Endothelial cell of umbilical vein (primary cell): ENCODE results near the gene EXOSC5. TPM values are rescaled to one million over a fixed set of nuclear protein-coding genes. Genes with fewer than 3 reads are reported as not detected.

ENCODE experiments used
- BruUV-seq: library from RNA; stranded (reverse); fragments of 400-500 nt; replicated peaks from 2 replicates; lab custom pipeline; 2021; lab: Mats Ljungman, UMichigan
- CTCF ChIA-PET: fragments of 300-600, 350-600 bp; sonication (Branson Sonifier 250); formaldehyde crosslinking; loops from one replicate; lab custom pipeline; 2021; ENCODE audit warnings: antibody characterized with exemption, inconsistent platforms; lab: Charles Lee
- POLR2A ChIA-PET: fragments of 300-600, 350-600 bp; sonication (Branson Sonifier 250); formaldehyde crosslinking; loops from one replicate; lab custom pipeline; 2021; ENCODE audit warnings: antibody characterized with exemption, inconsistent platforms; lab: Charles Lee
- DNase-seq: peaks from one replicate; pipeline ENCODE4 v3.0.0-alpha.2; 2011; ENCODE audit warnings: low read depth, low spot score
- FAIRE-seq: peaks from 2 replicates; lab custom pipeline; 2011; peaks lifted over from hg19 to GRCh38; lab: Jason Lieb, UNC
- H2AFZ ChIP-seq: 2 replicates; pipeline ENCODE4 v1.6.0; 2012; ENCODE audit warnings: low read depth, low read length, control low read depth, inconsistent platforms
- H3K27ac ChIP-seq: 2 replicates; pipeline ENCODE4 v1.5.1; 2011; ENCODE audit warnings: low read depth, mild to moderate bottlenecking, control low read depth, low read length, moderate library complexity; ENCODE audit not compliant: insufficient read depth
- H3K27me3 ChIP-seq, 2 experiments: 2 replicates each; pipeline versions ENCODE4 v1.6.0 to v1.6.1; 2011; ENCODE audit warnings: low read length in 2 of 2, mixed read lengths in 1 of 2; ENCODE audit not compliant: control insufficient read depth in 2 of 2, insufficient read depth in 2 of 2
- H3K36me3 ChIP-seq, 2 experiments: 2 replicates in 1 of 2; 3 replicates in 1 of 2; pipeline ENCODE4 v1.5.1; 2011; ENCODE audit warnings: low read length in 2 of 2, mild to moderate bottlenecking in 1 of 2, moderate library complexity in 1 of 2; ENCODE audit not compliant: control insufficient read depth in 2 of 2, insufficient read depth in 2 of 2; ENCODE audit errors: extremely low read depth in 1 of 2
- H3K4me1 ChIP-seq: 3 replicates; pipeline ENCODE4 v1.5.1; 2011; ENCODE audit warnings: mild to moderate bottlenecking, low read length; ENCODE audit not compliant: control insufficient read depth, insufficient read depth; ENCODE audit errors: extremely low read depth
- H3K4me2 ChIP-seq: 2 replicates; pipeline ENCODE4 v1.6.1; 2011; ENCODE audit warnings: low read length, control low read depth, mixed read lengths; ENCODE audit not compliant: insufficient read depth
- H3K4me3 ChIP-seq, 3 experiments: fragments of 200-600 bp in 1 of 3; sonication (generic), shearing (Covaris generic) in 1 of 3; replicated peaks in 1 of 3; 2 replicates each; pipeline ENCODE4 v1.5.1; 2011 to 2016; ENCODE audit warnings: control low read depth in 3 of 3, low read length in 3 of 3, mild to moderate bottlenecking in 2 of 3, inconsistent platforms in 1 of 3, low read depth in 1 of 3, moderate library complexity in 1 of 3; ENCODE audit not compliant: insufficient read depth in 1 of 3
- H3K79me2 ChIP-seq: 2 replicates; pipeline ENCODE4 v1.6.0; 2012; ENCODE audit warnings: low read length, inconsistent platforms; ENCODE audit not compliant: control insufficient read depth, insufficient read depth
- H3K9ac ChIP-seq: replicated peaks from 2 replicates; pipeline ENCODE3; 2011; ENCODE audit warnings: low read length, control low read depth; ENCODE audit not compliant: insufficient read depth; ENCODE audit errors: extremely low read depth
- H3K9me1 ChIP-seq: replicated peaks from 3 replicates; pipeline ENCODE4 v1.6.0; 2011; ENCODE audit warnings: mild to moderate bottlenecking, low read length; ENCODE audit not compliant: control insufficient read depth, insufficient read depth; ENCODE audit errors: extremely low read depth
- H3K9me3 ChIP-seq: replicated peaks from 2 replicates; pipeline ENCODE4 v1.5.1; 2012; ENCODE audit warnings: low read length, inconsistent platforms; ENCODE audit not compliant: control insufficient read depth, insufficient read depth
- H4K20me1 ChIP-seq: replicated peaks from 2 replicates; pipeline ENCODE3; 2011; ENCODE audit warnings: mild to moderate bottlenecking, low read length; ENCODE audit not compliant: control insufficient read depth, insufficient read depth; ENCODE audit errors: extremely low read depth
- FOS ChIP-seq: IDR thresholded peaks from 2 replicates; pipeline ENCODE4 v1.6.1; 2011; ENCODE audit warnings: mild to moderate bottlenecking, low read length, moderate library complexity, borderline replicate concordance; ENCODE audit not compliant: insufficient read depth
- MAX ChIP-seq: IDR thresholded peaks from 2 replicates; pipeline ENCODE4 v1.6.1; 2011; ENCODE audit not compliant: insufficient read depth, insufficient read length
- POLR2A ChIP-seq: IDR thresholded peaks from 2 replicates; pipeline ENCODE4 v1.6.1; 2012; ENCODE audit warnings: low read depth, mild to moderate bottlenecking, control low read depth, low read length
- POLR2AphosphoS5 ChIP-seq: IDR thresholded peaks from 2 replicates; pipeline ENCODE4 v1.6.1; 2012; ENCODE audit warnings: low read depth, mild to moderate bottlenecking, control low read depth, low read length, moderate library complexity; ENCODE audit not compliant: insufficient read depth
- dilution Hi-C: fragments of 300-500 bp; cut with MboI; formaldehyde crosslinking; loops from one replicate; pipeline ENCODE4 v1.15.0; 2019; ENCODE audit warnings: low sequenced_read_pairs; ENCODE audit not compliant: extremely low pct_ligation_motif_present
- intact Hi-C: fragments of 100-400 bp; cut with micrococcal nuclease; formaldehyde crosslinking; loops from one replicate; pipeline ENCODE4 v1.10.0; 2022
- polyA plus RNA-seq, 4 experiments: library from polyadenylated mRNA; depleted of rRNA in 3 of 4; stranded (reverse) in 3 of 4; unstranded in 1 of 4; fragments of >200 nt; gene quantifications; 2 replicates each; pipeline versions ENCODE4 v1.2.1 to v1.2.3, GENCODE V29; 2011 to 2012; ENCODE audit warnings: missing spikeins in 1 of 4
- total RNA-seq: library from RNA; stranded (reverse); gene quantifications from 2 replicates; pipeline ENCODE4 v1.2.3, GENCODE V29; 2021

Gene EXOSC5
- total and polyA plus RNA-seq, 2 donors (not counting 3 experiments of a cell fraction or from before 2014, with no cell fraction given) = 14.0 to 20.9 TPM

- Histone ChIP-seq H3K9me3 (no peaks in the 10 kb centered on the region), H3K4me1 (peaks cover 12% of the 10 kb centered on the region), H3K4me3 (peak overlapping the region; percentile 75 to 99 (median 90)), H2AFZ (no peak overlapping the region), H4K20me1 (no peaks in the 10 kb centered on the region), H3K27ac (peak overlapping the region; percentile 70), H3K4me2 (peak overlapping the region; percentile 73), H3K36me3 (peaks cover 2 to 8% of the 10 kb centered on the region in 2 experiments), H3K27me3 (no peaks in the 10 kb centered on the region), H3K79me2 (peaks cover 61% of the 10 kb centered on the region), H3K9ac (peak overlapping the region; percentile 83), H3K9me1 (no peaks in the 10 kb centered on the region)
- ChIA-PET CTCF (interaction anchor here (0.7 to 3.8 kb wide), 17 partner anchors 10 to 220 kb away, joined by 3 to 65 read pairs (median 8); partner anchors contain the start of genes B9D2, DMAC2 and HNRNPUL1), POLR2A (interaction anchor here (0.8 to 1.5 kb wide), 4 partner anchors 12 to 30 kb away, joined by 3 to 4 read pairs (median 3); partner anchors contain the start of gene B9D2)
- peak; percentile 44 for FAIRE-seq
- dilution Hi-C loops (no loop called here), intact Hi-C loops (loop anchor here (1.0 to 5.0 kb wide), 4 partner anchors 24 to 196 kb away; partner anchors contain the start of gene CCDC97)
- TF ChIP-seq POLR2A (peak; percentile 74), POLR2AphosphoS5 (peak; percentile 79), FOS (no peak), MAX (peak; percentile 64)
- peak; percentile 80 for DNase-seq
- BruUV-seq = TSS peak; percentile 66
Observed at GRCh38 chr19:41351339-41352245, 45.6 kb downstream of the EXOSC5 start.
